ENCODE data around the gene METRNL. TPM values are rescaled to one million over a fixed set of nuclear protein-coding genes. Genes with fewer than 3 reads are reported as not detected.

Gene METRNL
- total RNA-seq, 1 experiment from 2014 or later, result 30.6 TPM

GRCh38 chr17:83123896-83124801 is 44.7 kb downstream of the METRNL start:
- POLR2A ChIA-PET (ENCODE audit: unreplicated experiment), result no interaction called here

DNA sequence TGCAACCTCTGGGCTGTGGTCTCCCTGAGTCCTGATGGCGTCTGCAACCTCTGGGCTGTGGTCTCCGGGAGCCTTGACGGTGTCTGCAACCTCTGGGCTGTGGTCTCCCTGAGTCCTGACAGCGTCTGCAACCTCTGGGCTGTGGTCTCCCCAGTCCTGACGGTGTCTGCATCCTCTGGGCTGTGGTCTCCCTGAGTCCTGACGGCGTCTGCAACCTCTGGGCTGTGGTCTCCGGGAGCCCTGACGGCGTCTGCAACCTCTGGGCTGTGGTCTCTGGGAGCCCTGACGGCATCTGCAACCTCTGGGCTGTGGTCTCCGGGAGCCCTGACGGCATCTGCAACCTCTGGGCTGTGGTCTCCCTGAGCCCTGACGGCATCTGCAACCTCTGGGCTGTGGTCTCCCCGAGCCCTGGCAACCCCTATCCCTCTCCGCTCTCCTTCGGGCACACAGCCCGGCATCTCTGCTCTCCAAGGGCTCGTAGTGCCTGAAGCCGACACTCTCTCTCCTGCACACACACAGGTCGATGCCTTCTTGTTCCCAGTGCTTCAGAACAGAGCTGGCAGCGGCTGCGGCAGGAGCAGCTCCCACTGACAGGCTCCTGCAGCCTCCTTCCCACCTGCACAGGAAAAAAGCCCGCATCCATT is 45.6 kb downstream of the METRNL start:
- Histone ChIP-seq H4K20me1 (ENCODE audit: low read length) (no peaks in the 10 kb centered on the region), H3K9me2 (replicated peaks; ENCODE audit: low read length) (no peaks in the 10 kb centered on the region), H3F3A (ENCODE audit: low read length, unreplicated experiment) (no peaks in the 10 kb centered on the region), H3K79me2 (ENCODE audit: low read length) (no peaks in the 10 kb centered on the region), H3K36me3 (ENCODE audit: low read depth, low read length) (no peaks in the 10 kb centered on the region), H3K4me3 (ENCODE audit: low read length) (no peak overlapping the region), H3K4me2 (ENCODE audit: low read length) (no peak overlapping the region), H3K9me3 (ENCODE audit: low read length) (no peaks in the 10 kb centered on the region), H3K27me3 (ENCODE audit: low read length) (peaks cover 11% of the 10 kb centered on the region), H2AFZ (ENCODE audit: low read length) (no peak overlapping the region), H3K27ac (ENCODE audit: low read length) (no peak overlapping the region), H3K4me1 (ENCODE audit: insufficient read depth, low read length) (no peaks in the 10 kb centered on the region), H3K9ac (ENCODE audit: low read length) (no peak overlapping the region)
- ChIA-PET CTCF (no interaction called here), POLR2A (ENCODE audit: unreplicated experiment) (no interaction called here)
- ATAC-seq (no peak), DNase-seq (no peak)
- TF ChIP-seq EZH2phosphoT487 (IDR thresholded peaks at IDR 0.05; ENCODE audit: borderline replicate concordance, low read length) (no peak), EZH2 (IDR thresholded peaks at IDR 0.05; ENCODE audit: low read length, unreplicated experiment) (no peak), CTCF (conservative IDR thresholded peaks at IDR 0.05; ENCODE audit: low read depth, low read length) (no peak)
- intact Hi-C loops (cut with micrococcal nuclease), result no loop called here
- BruUV-seq (replicated peaks), result no TSS peak

More at GRCh38 chr17:83123896-83124801, 44.7 kb downstream of the METRNL start:
- no peak overlapping the region for H2AFZ ChIP-seq (ENCODE audit: low read length)
- TF ChIP-seq EZH2phosphoT487 (IDR thresholded peaks at IDR 0.05; ENCODE audit: borderline replicate concordance, low read length) (no peak), EZH2 (IDR thresholded peaks at IDR 0.05; ENCODE audit: low read length, unreplicated experiment) (no peak), CTCF (conservative IDR thresholded peaks at IDR 0.05; ENCODE audit: low read depth, low read length) (no peak)
- H3K9ac ChIP-seq (ENCODE audit: low read length), result no peak overlapping the region
- no peaks in the 10 kb centered on the region for H3K9me2 ChIP-seq (replicated peaks; ENCODE audit: low read length)
- no peaks in the 10 kb centered on the region for H3K79me2 ChIP-seq (ENCODE audit: low read length)
- no peaks in the 10 kb centered on the region for H4K20me1 ChIP-seq (ENCODE audit: low read length)
- intact Hi-C loops (cut with micrococcal nuclease), result no loop called here
- H3K4me1 ChIP-seq (ENCODE audit: insufficient read depth, low read length), result no peaks in the 10 kb centered on the region
- H3K27ac ChIP-seq (ENCODE audit: low read length), result no peak overlapping the region
- H3F3A ChIP-seq (ENCODE audit: low read length, unreplicated experiment), result no peaks in the 10 kb centered on the region
- no peaks in the 10 kb centered on the region for H3K9me3 ChIP-seq (ENCODE audit: low read length)
- CTCF ChIA-PET, result no interaction called here
- no peaks in the 10 kb centered on the region for H3K36me3 ChIP-seq (ENCODE audit: low read depth, low read length)
- H3K27me3 ChIP-seq (ENCODE audit: low read length), result peaks cover 11% of the 10 kb centered on the region
- DNase-seq (no peak), ATAC-seq (no peak)
- no TSS peak for BruUV-seq (replicated peaks)
- H3K4me2 ChIP-seq (ENCODE audit: low read length), result no peak overlapping the region
- H3K4me3 ChIP-seq (ENCODE audit: low read length), result no peak overlapping the region

All from PC-3 (cell line).